C4-2B (cell line): ENCODE data around the gene SLC6A16.
"Not testable (repeated sequence)": the region's sequence is repeated elsewhere in the genome, so short reads cannot be mapped to it uniquely, and the experiment has no call there.

Source experiments
- CTCF ChIP-seq: fragments of 450-650 bp; conservative IDR thresholded peaks from 2 replicates; pipeline ENCODE4 v1.5.1; 2017; ENCODE audit warnings: mild to moderate bottlenecking
- ZFX ChIP-seq: fragments of 450-650 bp; IDR thresholded peaks from 2 replicates; pipeline ENCODE4 v1.6.1; 2017

GRCh38 chr19:49373174-49373573 lies 48.2 kb upstream of the SLC6A16 start:
- TF ChIP-seq CTCF, ZFX: not testable (repeated sequence)
